ENCODE results near the gene DDX54. TPM values are rescaled to one million over a fixed set of nuclear protein-coding genes. Genes with fewer than 3 reads are reported as not detected.
A peak's percentile ranks its signal among the peaks of the same experiment; 100 is the strongest.

The DDX54 gene
- total RNA-seq, 6 donors from 2014 or later = 43.3 to 81.5 (median 58.9) TPM

DNA sequence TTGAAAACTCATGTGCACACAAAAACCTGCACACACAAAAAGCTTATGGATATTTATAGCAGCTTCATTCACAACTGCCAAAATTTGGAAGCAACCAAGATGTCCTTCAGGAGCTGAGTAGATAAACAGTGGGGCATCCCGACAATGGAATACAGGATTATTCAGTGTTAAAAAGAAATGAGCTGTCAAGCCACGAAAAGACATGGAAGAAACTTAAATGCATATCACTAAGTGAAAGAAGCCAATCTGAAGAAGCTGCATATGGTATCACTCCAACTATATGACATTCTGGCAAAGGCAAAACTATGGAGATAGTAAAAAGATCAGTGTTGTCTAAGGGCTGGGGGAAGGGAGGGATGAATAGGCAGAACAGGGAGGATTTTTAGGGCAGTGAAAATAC is 30.7 kb upstream of the DDX54 start:
- Histone ChIP-seq H3K9me3 (no peaks in the 10 kb centered on the region), H3K27ac (peak overlapping the region in 2 of 4 donors; percentile 46 to 75), H3K4me1 (peaks cover 18 to 52% (median 30%) of the 10 kb centered on the region in 4 donors), H3K4me3 (no peak overlapping the region), H3K27me3 (no peaks in the 10 kb centered on the region), H3K36me3 (no peaks in the 10 kb centered on the region)
- DNase-seq = no peak
- TF ChIP-seq POLR2AphosphoS5 (IDR thresholded peaks at IDR 0.05) (no peak), POLR2A (IDR thresholded peaks at IDR 0.05) (no peak), EP300 (IDR thresholded peaks at IDR 0.05) (no peak)
- TF ChIP-seq, protein P1, sequence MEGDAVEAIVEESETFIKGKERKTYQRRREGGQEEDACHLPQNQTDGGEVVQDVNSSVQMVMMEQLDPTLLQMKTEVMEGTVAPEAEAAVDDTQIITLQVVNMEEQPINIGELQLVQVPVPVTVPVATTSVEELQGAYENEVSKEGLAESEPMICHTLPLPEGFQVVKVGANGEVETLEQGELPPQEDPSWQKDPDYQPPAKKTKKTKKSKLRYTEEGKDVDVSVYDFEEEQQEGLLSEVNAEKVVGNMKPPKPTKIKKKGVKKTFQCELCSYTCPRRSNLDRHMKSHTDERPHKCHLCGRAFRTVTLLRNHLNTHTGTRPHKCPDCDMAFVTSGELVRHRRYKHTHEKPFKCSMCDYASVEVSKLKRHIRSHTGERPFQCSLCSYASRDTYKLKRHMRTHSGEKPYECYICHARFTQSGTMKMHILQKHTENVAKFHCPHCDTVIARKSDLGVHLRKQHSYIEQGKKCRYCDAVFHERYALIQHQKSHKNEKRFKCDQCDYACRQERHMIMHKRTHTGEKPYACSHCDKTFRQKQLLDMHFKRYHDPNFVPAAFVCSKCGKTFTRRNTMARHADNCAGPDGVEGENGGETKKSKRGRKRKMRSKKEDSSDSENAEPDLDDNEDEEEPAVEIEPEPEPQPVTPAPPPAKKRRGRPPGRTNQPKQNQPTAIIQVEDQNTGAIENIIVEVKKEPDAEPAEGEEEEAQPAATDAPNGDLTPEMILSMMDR (IDR thresholded peaks at IDR 0.05) = no peak
- WGBS, 2 donors = 74 to 79% methylated on average over 2 of the region's 2 CpGs
- ATAC-seq (ENCODE audit: low FRiP score in 2 of 2) = no peak

DNA sequence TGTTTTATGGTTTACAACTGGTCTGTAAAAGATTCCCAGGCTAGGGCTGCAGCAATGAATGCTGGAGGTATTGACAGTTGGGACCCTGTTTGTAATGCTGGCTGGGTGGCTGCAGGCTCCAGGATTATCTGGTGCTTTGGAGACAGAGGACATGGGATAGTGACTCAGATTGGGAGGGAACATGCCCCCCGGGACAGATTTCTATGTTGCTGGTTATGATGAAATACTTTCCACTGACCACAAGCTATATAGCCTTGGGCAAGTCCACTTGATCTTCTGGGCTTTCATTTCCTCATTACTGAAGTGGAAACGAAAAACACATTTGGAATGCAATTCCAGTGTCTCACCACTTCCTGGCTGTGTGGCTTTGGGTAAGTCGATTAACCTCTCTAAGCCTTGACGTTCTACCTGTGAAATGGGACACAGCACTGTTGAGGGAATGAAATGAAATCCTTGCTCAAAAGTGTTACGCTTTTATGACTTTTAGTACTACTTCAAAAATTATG is 29.7 kb upstream of the DDX54 start:
- DNase-seq = peak in 1 of 2 donors; percentile 79
- Histone ChIP-seq H3K27me3 (no peaks in the 10 kb centered on the region), H3K4me3 (no peak overlapping the region), H3K36me3 (no peaks in the 10 kb centered on the region), H3K9me3 (no peaks in the 10 kb centered on the region), H3K27ac (peak overlapping the region; percentile 48 to 75 (median 50)), H3K4me1 (peaks cover 10 to 43% (median 25%) of the 10 kb centered on the region in 4 donors)
- WGBS, 2 donors = 28 to 40% methylated on average over 5 of the region's 5 CpGs
- TF ChIP-seq POLR2A (IDR thresholded peaks at IDR 0.05) = peak in 1 of 4 donors; percentile 48
- TF ChIP-seq POLR2AphosphoS5 (IDR thresholded peaks at IDR 0.05) = peak; percentile 76 to 88
- peak in 2 of 4 donors; percentile 71 to 93 for TF ChIP-seq EP300 (IDR thresholded peaks at IDR 0.05)
- TF ChIP-seq, protein P1 (IDR thresholded peaks at IDR 0.05) = peak in 4 of 6 experiments; percentile 36 to 62 (median 45)
- ATAC-seq (ENCODE audit: low FRiP score in 2 of 2) = peak; percentile 90 to 97

DNA sequence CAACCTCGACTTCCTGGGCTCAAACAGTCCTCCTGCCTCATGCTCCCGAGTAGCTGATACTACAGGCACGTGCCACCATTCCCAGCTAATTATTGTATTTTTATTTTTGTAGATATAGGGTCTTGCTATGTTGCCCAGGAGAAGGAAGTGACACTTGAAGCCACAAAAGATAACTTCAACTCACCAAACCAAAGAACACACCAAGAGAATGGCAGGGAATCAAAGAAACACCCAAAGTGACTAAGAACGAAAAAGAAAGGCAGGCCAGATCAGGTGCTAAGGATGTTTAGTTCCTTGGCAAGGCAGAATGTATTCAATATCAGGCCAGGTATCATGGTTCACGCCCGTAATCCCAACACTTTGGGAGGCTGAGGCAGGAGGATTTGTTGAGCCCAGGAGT is 25.9 kb upstream of the DDX54 start:
- WGBS, 2 donors = 90 to 97% methylated on average over 6 of the region's 6 CpGs

DNA sequence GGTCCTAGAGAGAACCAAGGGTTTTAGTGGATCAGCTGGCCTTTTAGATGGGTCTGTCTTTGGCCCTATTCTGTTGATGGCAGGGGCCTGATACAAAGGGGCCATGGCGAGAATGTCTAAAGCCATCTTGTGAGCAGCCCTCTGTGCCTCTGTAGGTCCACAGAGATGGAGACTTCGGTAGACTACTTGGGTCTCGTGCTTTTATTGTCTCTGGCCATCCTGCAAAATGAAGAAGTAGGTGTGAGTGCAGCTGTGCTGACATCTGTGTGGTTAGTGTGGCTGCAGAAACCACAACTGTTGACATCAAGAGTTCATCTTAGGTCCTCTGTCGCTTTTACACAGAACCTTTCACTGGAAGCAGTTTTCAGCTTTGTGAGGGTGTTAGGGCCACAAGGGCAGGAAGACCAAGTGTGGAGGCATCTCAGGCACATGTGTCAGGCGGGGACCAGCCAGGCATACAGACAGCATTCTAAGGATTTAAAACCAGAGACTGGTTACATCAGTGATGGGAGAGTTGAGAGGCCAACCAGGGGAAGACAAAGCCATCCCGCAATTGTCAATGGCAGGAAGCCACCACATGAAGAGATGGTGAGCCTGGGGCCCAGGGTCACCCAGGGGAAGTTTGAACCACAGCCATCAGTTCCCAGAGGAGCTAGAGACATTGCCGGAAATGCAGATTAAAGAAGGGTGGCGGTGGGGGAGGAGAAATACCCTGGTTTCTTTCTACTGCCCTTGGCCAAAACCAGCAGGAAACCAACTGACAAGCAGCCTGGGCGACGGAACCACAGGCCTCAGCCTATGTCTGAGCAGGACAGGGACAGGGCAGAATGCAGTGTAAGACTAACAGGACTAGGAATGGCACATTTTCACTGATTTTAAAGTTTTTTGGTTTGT is 23.0 kb upstream of the DDX54 start:
- ATAC-seq (ENCODE audit: low FRiP score in 2 of 2) (peak; percentile 75 to 87), DNase-seq (peak in 1 of 2 donors; percentile 75)
- Histone ChIP-seq H3K9me3 (no peaks in the 10 kb centered on the region), H3K4me1 (peaks cover 17 to 29% (median 23%) of the 10 kb centered on the region in 4 donors), H3K36me3 (no peaks in the 10 kb centered on the region), H3K4me3 (no peak overlapping the region), H3K27ac (peak overlapping the region; percentile 42 to 75 (median 68)), H3K27me3 (no peaks in the 10 kb centered on the region)
- TF ChIP-seq EP300 (IDR thresholded peaks at IDR 0.05) (peak in 1 of 4 donors; percentile 22), POLR2AphosphoS5 (IDR thresholded peaks at IDR 0.05) (peak; percentile 24 to 56), POLR2A (IDR thresholded peaks at IDR 0.05) (peak in 1 of 4 donors; percentile 43)
- TF ChIP-seq, protein P1 (IDR thresholded peaks at IDR 0.05) = no peak
- 40 to 52% methylated on average over 9 to 10 of the region's 10 CpGs for WGBS, 2 donors

More for the DNA sequence above, 25.9 kb upstream of the DDX54 start:
- Histone ChIP-seq H3K4me3 (no peak overlapping the region), H3K27me3 (no peaks in the 10 kb centered on the region), H3K27ac (no peak overlapping the region), H3K4me1 (peaks cover 29 to 42% (median 35%) of the 10 kb centered on the region in 4 donors), H3K9me3 (no peaks in the 10 kb centered on the region), H3K36me3 (no peaks in the 10 kb centered on the region)
- ATAC-seq (ENCODE audit: low FRiP score in 2 of 2) = no peak
- no peak for DNase-seq
- no peak for TF ChIP-seq EP300 (IDR thresholded peaks at IDR 0.05)
- TF ChIP-seq, protein P1 (IDR thresholded peaks at IDR 0.05) = no peak
- TF ChIP-seq POLR2A (IDR thresholded peaks at IDR 0.05) = no peak
- no peak for TF ChIP-seq POLR2AphosphoS5 (IDR thresholded peaks at IDR 0.05)
